Upper lobe of right lung (tissue), 1 donor: ENCODE results near the gene FAM149B1. TPM values are rescaled to one million over a fixed set of nuclear protein-coding genes. Genes with fewer than 3 reads are reported as not detected.

Experiments
- ATAC-seq: fragments of 200-7000 bp; cut with Tn5 transposase; one replicate; pipeline ENCODE4 v1.9.1; 2020; ENCODE audit warnings: mild to moderate bottlenecking, moderate library complexity
- DNase-seq: peaks from one replicate; pipeline ENCODE4 v3.0.0-alpha.2; 2020
- H3K27ac ChIP-seq: fragments of 200-600 bp; one replicate; pipeline ENCODE4 v1.8.0; 2022
- H3K27me3 ChIP-seq: fragments of 200-600 bp; one replicate; pipeline ENCODE4 v1.8.0; 2022; ENCODE audit warnings: mild to moderate bottlenecking
- H3K36me3 ChIP-seq: fragments of 200-600 bp; one replicate; pipeline ENCODE4 v1.8.0; 2022
- H3K4me1 ChIP-seq: fragments of 200-600 bp; one replicate; pipeline ENCODE4 v1.8.0; 2022
- H3K4me3 ChIP-seq: fragments of 200-600 bp; one replicate; pipeline ENCODE4 v1.8.0; 2022; ENCODE audit warnings: mild to moderate bottlenecking
- H3K9me3 ChIP-seq: fragments of 200-600 bp; one replicate; pipeline ENCODE4 v1.8.0; 2022
- intact Hi-C: fragments of 100-400 bp; cut with DNase I; formaldehyde crosslinking; loops from one replicate; pipeline ENCODE4 v1.11.0; 2022
- total RNA-seq: library from RNA; stranded (reverse); fragmentation: NEBNext Ultra II Directional; extraction: Animal tissue kit (Norgen Biotek cat#: 25700); gene quantifications from one replicate; pipeline ENCODE4 v1.2.1, GENCODE V29; 2021
- TF ChIP-seq, protein P1 (sequence below): fragments of 200-600 bp; IDR thresholded peaks from one replicate; pipeline ENCODE4 v1.8.0; 2022; ENCODE audit warnings: antibody characterized with exemption
- donor health status: DM: no; HTN: yes; CAD: no; lungs with severe emphysema.

The FAM149B1 gene
- total RNA-seq, 1 donor from 2014 or later = 18.6 TPM

DNA sequence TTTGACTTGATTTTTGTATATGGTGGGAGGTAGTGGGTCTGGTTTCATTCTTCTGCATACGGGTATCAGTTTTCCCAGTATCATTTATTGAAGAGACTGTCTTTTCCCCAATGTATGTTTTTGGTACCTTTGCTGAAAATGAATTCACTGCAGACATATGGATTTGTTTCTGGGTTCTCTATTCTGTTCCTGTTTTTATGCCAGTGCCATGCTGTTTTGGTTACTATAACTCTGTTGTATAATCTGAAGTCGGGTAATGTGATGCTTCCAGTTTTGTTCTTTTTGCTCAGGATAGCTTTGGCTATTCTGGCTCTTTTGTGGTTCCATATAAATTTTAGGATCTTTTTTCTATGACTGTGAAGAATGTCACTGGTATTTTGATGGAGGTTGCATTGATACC, 947 bp upstream of the FAM149B1 start:
- peak overlapping the region; percentile 96 for H3K4me3 ChIP-seq
- no peaks in the 10 kb centered on the region for H3K9me3 ChIP-seq
- H3K27ac ChIP-seq = peak overlapping the region; percentile 99
- ATAC-seq (no peak), DNase-seq (no peak)
- peaks cover 22% of the 10 kb centered on the region for H3K36me3 ChIP-seq
- H3K4me1 ChIP-seq = peaks cover 24% of the 10 kb centered on the region
- intact Hi-C loops = no loop called here
- TF ChIP-seq, protein P1, sequence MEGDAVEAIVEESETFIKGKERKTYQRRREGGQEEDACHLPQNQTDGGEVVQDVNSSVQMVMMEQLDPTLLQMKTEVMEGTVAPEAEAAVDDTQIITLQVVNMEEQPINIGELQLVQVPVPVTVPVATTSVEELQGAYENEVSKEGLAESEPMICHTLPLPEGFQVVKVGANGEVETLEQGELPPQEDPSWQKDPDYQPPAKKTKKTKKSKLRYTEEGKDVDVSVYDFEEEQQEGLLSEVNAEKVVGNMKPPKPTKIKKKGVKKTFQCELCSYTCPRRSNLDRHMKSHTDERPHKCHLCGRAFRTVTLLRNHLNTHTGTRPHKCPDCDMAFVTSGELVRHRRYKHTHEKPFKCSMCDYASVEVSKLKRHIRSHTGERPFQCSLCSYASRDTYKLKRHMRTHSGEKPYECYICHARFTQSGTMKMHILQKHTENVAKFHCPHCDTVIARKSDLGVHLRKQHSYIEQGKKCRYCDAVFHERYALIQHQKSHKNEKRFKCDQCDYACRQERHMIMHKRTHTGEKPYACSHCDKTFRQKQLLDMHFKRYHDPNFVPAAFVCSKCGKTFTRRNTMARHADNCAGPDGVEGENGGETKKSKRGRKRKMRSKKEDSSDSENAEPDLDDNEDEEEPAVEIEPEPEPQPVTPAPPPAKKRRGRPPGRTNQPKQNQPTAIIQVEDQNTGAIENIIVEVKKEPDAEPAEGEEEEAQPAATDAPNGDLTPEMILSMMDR = no peak
- no peaks in the 10 kb centered on the region for H3K27me3 ChIP-seq

GRCh38 chr10:73167458-73167782, 499 bp upstream of the FAM149B1 start:
- H3K9me3 ChIP-seq = no peaks in the 10 kb centered on the region
- H3K4me3 ChIP-seq = peak overlapping the region; percentile 96
- peaks cover 17% of the 10 kb centered on the region for H3K36me3 ChIP-seq
- H3K4me1 ChIP-seq = peaks cover 23% of the 10 kb centered on the region
- peak overlapping the region; percentile 99 for H3K27ac ChIP-seq
- H3K27me3 ChIP-seq = no peaks in the 10 kb centered on the region
- ATAC-seq (no peak), DNase-seq (no peak)
- TF ChIP-seq, protein P1 = no peak
- intact Hi-C loops = no loop called here

GRCh38 chr10:73168465-73168803, 515 bp downstream of the FAM149B1 start:
- ATAC-seq (peak; percentile 38), DNase-seq (no peak)
- TF ChIP-seq, protein P1 = no peak
- Histone ChIP-seq H3K27ac (peak overlapping the region; percentile 99), H3K4me1 (peaks cover 23% of the 10 kb centered on the region), H3K27me3 (no peaks in the 10 kb centered on the region), H3K4me3 (peak overlapping the region; percentile 96), H3K36me3 (peaks cover 7% of the 10 kb centered on the region), H3K9me3 (no peaks in the 10 kb centered on the region)
- intact Hi-C loops = no loop called here

DNA sequence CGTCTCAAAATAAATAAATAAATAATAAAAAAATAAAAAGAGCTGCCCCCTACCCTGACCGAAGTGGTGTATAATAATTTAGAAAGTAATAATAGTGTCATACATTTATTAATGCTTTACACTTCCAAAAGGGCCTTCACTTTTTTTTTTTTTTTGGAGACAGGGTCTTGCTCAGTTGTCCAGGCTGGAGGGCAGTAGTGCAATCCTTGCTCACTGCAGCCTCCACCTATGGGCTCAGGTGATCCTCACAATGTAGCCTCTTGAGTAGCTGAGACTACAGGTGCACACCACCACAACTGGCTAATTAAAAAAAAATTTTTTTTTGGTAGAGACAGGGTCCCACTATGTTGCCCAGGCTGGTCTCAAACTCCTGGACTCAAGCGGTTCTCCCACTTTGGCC, 1.4 kb downstream of the FAM149B1 start:
- Histone ChIP-seq H3K4me1 (peaks cover 23% of the 10 kb centered on the region), H3K9me3 (no peaks in the 10 kb centered on the region), H3K36me3 (no peaks in the 10 kb centered on the region), H3K27ac (no peak overlapping the region), H3K27me3 (no peaks in the 10 kb centered on the region), H3K4me3 (no peak overlapping the region)
- no peak for ATAC-seq
- TF ChIP-seq, protein P1 = no peak
- intact Hi-C loops = no loop called here
- DNase-seq = no peak

- intact Hi-C loops = no loop called here
- TF ChIP-seq, protein P1 = no peak
- Histone ChIP-seq H3K4me3 (no peak overlapping the region), H3K36me3 (peaks cover 25% of the 10 kb centered on the region), H3K4me1 (peaks cover 10% of the 10 kb centered on the region), H3K27me3 (no peaks in the 10 kb centered on the region), H3K9me3 (no peaks in the 10 kb centered on the region), H3K27ac (no peak overlapping the region)
- no peak for ATAC-seq
- no peak for DNase-seq
Measured at GRCh38 chr10:73172867-73173266, 4.9 kb downstream of the FAM149B1 start.

- Histone ChIP-seq H3K9me3 (no peaks in the 10 kb centered on the region), H3K27me3 (no peaks in the 10 kb centered on the region), H3K27ac (no peak overlapping the region), H3K4me1 (peaks cover under 1% of the 10 kb centered on the region), H3K36me3 (peaks cover 39% of the 10 kb centered on the region), H3K4me3 (no peak overlapping the region)
- DNase-seq (no peak), ATAC-seq (no peak)
- intact Hi-C loops = no loop called here
- TF ChIP-seq, protein P1 = no peak
Measured at GRCh38 chr10:73174148-73174925, 6.4 kb downstream of the FAM149B1 start.
